GM19463 (cell line): Measurements from ENCODE around the gene PHRF1.
"Not testable (repeated sequence)": the region's sequence is repeated elsewhere in the genome, so short reads cannot be mapped to it uniquely, and the experiment has no call there.

Experiments used
- ATAC-seq: cut with Tn5 transposase; IDR thresholded peaks from one replicate; pipeline ENCODE4 v1.9.1; 2021; ENCODE audit warnings: mild to moderate bottlenecking, moderate library complexity; ENCODE audit not compliant: unreplicated experiment

PHRF1 gene

DNA sequence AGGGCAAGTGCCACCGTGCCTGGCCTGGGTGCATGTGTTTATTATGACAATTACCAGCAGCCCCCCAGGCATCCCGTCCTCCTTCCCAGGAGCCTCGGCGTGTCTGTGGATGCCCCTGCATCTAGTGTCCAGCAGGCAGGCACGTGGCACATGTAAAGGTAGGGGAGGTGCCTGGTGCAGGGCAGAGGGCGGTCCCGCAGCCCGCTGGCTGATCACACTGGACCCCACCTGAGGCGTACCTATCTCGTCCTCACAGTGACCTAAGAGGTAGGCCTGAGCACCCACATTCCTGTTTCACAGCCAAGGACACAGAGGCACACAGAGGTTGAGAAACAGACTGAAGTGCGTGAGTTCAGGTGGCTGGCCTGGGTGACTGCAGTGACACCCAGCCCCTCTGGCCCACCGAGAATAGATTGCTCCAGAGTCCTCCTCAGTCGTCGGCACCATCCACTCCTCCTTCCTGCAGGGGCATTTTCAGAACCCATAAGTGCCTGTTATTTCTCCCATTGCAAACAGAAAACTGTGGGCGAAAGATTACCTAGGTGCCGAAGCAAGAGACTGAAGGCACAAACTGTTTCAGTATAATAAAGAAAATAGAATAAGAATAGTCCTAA lies 3.0 kb upstream of the PHRF1 start:
- no peak for ATAC-seq

DNA sequence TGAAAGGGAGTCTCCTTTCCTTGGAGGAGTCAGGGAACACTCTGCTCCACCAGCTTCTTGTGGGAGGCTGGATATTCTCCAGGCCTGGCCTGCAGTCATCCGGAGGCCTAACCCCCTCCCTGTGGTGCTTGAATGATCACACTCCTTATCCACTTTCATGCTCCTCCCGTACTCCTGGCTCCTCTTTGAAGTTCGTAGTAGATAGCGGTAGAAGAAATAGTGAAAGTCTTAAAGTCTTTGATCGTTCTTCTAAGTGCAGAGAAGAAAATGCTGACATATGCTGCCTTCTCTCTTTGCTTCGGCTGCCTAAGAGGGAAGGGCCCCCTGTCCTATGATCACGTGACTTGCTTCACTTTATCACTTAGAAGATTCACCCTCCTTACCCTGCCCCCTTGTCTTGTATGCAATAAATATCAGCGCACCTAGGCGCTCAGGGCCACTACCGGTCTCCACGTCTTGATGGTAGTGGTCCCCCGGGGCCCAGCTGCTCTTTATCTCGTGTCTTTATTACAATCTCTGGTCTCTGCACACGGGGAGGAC lies 2.2 kb upstream of the PHRF1 start:
- not testable (repeated sequence) for ATAC-seq

DNA sequence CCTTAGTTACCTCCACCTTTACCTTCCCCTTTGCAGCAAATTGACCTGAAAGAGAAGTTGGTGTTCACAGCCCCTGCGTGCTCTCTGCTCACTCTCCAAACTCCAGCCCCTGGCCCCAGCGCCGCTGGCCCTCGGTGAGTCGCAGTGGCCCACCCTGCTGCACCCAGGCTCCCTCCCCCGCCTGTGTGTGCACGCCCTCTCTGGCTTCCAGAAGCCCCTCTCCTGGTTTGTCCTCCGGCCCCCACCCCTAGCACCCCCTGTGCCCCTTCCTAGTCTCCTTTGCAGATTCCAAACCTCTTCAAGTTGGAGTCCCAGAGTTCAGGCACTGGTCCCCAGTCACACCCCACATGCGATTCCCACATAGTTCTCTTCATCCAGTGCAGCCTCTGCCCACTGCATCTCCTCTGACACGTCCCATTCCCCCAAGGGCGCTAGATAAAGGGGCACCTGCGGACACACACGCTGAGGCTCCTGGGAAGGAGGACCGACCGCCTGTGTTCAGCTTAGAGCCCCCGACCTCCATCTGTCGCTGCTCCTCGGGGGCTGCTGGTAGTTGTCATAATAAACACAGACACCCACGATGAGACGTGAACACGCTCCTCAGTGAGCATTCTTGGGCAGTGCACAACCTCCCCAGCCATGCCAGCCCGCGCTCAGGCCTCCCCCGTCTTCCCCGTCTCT lies 1.5 kb upstream of the PHRF1 start:
- ATAC-seq = no peak

DNA sequence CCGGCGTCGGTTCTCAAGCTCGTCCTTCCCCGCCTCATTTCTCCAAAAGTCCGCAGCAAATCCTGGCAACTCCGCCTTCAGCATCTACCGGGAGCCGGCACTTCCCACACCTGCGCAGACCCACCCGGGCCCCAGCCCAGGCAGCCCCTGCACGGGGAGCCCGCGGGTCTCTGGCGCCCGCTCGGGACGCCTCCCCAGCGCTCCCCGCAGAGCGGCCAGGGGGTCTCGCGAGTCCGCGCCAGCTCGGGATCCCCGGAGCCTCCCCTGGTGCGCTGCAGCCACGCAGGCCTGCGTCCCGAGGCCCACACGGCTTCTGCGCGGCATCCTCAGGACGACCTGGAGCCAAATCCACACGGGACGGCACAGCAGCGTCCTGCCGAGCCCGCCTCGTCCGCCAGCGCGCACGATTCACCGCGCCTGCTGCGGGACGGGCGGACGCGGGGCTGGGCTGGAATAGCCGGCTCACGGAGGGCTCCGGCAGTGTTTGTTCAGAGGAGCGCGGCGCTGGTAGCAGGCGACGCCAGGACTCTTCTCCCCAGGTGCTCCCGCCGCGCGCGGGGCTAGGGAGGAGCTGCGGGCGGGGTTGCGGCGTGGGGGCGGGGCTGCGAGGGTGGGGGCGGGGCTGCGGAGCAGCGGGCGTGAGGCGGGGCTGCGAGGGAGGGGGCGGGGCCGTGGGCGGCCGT lies 816 bp upstream of the PHRF1 start:
- ATAC-seq = peak; percentile 34

DNA sequence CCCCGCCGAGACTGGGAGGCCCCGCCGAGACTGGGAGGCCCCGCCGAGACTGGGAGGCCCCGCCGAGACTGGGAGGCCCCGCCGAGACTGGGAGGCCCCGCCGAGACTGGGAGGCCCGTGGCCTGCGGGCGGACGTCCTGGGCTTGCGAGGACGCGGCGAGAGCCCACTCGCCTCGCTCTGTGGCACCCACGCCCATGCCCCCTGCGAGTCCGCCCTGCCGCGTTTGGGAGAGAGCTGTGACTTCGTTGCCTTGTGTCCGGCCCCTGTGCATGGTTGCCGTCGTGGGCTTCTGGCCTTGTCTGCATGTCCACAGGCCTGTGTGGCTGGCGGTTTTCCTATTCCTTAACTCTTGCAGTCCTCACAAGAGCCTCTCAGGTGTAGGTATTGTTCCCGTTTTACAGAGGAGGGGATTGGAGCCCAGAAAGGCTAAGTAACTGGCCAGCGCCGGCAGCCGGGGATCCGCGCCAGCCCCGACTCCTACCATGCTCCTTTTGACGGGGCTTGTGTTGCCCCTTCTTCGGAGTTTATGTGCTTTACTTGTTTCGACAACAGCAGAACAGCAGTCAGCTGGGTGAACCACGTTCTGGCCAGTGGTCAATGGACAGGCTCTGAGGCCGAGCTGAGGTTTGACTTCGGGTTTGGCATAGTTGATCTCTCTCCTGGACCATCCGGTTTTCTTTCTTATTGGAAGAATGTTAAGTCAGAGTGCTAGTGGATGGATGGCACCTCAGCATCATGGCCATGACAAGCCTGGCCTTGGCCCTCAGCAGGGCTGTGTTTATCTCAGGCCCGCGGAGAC lies 741 bp downstream of the PHRF1 start:
- ATAC-seq = no peak

DNA sequence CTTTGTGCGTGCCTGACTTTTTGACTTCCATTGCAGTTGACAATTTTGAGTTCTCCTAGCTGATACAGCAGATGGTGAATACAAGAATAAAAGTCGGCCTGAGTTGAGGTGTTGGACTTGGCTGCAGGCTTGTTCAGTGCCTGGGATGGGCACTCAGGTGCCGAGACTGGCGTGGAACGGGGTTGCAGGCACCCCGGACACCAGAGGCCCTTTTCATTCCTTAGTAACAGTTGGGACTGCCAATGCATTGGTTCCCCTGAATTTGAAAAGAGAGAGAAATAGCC lies 1.3 kb downstream of the PHRF1 start:
- ATAC-seq = no peak

DNA sequence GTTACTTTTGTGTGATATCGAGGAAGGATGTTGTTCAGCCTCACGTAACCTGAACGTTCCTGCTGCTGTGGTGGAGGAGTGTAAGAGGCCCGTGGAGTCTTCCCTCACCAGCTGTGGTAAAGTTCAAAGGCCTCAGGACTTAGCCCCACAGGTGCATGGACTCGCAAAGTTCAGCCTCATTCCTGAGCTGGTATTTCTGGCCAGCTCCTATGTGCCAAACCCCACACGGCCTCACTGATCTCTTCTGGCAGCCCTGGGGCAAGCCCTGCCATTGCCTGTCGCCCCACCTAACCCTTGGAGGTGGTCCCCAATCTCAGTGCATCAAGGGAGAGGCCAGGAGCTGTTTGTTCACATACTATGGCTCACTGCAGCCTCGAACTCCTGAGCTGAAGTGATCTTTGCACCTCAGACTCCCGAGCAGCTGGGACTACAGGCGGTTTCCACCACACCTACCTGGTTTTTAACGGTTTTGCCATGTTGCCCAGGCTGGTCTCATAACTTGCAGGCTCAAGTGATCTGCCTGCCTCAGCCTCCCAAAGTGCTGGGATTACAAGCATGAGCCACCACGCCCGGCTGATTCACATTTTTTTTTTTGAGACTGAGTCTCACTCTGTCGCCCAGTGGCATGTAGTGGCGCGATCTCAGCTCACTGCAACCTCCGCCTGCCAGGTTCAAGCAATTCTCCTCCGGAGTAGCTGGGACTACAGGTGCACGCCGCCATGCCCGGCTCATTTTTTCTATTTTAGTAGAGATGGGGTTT lies 2.2 kb downstream of the PHRF1 start:
- no peak for ATAC-seq

DNA sequence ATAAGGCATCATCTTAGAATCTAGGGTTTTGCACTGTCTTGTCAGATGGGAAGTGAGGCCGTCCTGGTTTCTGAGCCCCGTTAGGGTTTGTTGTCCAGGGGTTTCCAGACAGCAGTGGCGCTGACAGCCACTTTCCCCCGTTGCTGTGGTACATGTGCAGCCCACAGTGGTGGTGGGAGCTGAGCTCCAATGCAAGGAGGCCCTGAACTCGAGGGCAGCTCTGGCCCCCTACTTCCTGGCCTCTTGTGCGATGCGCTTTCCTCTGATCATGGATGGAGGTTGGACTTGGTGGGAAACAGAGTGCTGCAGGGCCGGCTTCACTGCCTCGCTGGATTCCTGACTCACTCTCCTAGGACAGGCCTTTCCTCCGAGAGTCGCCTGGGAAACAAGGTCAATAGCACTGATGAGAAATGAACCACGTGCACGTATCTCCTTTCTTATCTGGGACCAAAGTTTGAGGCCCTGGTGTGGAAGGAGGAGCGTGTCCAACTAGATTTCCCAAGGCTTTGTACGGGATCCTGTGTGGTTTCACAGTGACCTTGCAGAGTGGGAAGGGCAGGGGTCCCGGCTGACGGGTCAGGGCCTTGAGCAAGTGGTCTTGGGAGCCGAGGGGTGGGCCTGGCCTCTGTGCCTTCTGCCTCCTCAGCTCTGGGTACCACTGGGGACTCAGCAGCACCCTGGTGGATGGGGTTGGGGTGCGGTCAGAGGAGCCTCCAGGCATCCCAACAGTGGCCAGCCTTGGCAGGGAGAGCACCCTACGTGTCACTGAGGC lies 3.7 kb downstream of the PHRF1 start:
- no peak for ATAC-seq

DNA sequence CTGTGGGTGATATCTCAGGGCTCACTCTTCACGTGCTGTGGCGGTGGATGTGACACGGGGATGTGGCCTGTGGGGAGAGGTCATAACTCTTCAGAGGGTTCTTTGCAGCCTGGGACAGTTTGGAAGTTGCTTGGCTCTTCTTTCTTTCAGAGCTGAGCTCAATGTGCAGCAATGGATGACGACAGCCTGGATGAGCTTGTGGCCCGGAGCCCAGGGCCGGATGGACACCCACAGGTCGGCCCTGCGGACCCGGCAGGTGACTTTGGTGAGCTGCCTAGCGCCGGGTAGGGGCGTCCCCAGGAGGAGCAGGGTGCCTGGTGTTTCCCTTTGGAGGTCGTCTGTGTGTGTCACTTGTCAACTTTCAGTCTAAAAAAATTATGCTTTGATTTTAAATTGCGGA lies 5.1 kb downstream of the PHRF1 start:
- no peak for ATAC-seq

DNA sequence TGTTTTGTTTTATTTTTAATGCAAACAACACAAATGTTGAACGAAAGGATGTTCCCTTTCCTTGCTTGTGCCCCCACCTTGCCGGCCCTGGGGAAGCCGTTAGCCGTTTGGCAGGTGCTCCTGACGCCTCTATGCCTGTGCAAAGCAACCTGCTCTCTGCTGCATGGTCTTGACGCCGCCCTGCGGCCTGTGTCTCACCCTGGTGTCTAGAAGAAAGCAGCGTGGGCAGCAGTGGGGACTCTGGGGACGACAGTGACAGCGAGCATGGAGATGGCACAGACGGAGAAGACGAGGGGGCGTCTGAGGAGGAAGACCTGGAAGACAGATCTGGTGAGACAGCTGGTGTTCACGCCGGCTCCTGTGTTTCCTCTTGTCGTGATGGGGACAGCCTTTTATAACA lies 5.5 kb downstream of the PHRF1 start:
- ATAC-seq = no peak

DNA sequence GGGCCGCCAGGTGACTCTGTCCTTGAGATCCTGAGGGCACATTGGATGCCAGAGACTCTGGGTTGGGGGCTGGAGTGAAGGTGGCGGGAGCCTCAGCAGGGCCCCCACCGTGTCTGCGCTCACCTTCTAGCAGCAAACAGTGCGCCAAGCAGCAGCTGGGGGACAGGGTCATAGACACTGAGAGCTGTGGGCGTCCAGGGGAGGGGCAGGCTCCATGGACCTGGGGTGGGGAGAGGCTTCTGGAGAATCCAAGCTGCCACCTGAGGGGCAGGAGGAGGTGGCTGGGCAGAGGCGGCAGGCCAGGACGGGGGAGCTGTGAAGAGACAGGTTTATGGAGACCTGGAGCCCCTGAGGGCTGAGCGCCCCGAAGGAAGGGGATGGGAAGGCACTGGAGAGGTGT lies 8.0 kb downstream of the PHRF1 start:
- no peak for ATAC-seq

DNA sequence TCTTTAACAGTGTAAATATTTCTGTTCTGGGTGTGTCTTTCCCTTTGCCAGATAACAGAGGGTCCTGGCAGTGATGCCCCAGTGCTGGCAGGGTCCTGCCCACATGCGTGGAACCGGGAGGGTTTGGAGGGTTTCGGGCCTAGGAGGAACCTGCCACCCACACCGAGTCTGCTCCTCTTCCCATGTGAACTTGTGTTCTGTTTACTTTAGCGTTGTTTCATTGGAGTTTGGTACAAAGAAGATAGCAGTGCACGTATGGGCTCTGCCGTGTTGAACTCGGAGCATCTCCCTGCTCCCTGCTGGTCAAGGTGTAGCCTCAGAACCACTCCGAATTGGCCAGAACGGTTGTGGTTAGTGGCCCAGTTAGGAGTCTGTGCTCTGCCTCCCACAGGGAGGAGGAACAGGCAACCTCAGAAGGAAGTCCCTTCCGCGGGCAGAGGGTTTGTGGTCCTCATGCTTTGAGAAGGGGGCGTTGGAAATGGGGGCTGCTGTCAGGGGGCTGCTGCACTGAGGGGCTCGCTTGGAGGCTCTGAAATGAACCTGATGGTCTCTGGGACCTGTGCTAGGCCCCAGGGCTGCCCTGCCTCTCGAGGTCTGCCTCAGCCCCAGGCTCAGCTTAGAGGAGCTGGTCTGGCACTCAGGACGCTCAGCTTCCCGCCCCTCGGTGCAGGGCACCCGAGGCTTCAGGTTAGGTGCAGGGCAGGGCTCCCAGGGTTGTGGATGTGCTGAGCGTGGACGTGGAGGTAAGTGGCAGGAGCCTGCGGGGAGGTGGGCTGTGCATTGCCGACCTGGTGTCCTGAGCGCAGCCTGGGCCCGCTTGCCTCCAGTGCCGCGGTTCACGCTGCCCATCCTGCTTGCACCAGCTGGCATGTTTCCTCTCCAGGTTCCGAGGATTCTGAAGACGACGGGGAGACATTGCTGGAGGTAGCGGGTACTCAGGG lies 10.4 kb downstream of the PHRF1 start:
- no peak for ATAC-seq

DNA sequence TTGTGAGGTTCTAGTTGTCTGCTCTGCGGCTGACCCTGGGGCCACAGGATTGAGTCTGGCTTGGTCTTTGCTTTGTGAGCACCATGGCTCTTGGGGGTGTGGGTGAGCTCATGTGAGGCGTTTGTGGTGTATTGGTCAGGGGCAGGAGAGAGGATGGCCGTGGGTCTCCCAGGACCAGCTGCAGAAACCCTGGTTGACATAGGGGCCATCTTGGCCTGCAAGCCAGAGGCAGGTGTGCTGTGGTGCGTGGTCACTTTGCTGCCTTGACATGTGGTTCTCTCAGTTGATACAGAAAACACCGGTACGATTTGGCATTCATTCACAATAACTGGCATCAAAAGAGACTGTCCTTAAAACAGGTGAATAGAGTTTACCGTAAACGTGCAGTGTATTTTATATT lies 11.3 kb downstream of the PHRF1 start:
- ATAC-seq = no peak

DNA sequence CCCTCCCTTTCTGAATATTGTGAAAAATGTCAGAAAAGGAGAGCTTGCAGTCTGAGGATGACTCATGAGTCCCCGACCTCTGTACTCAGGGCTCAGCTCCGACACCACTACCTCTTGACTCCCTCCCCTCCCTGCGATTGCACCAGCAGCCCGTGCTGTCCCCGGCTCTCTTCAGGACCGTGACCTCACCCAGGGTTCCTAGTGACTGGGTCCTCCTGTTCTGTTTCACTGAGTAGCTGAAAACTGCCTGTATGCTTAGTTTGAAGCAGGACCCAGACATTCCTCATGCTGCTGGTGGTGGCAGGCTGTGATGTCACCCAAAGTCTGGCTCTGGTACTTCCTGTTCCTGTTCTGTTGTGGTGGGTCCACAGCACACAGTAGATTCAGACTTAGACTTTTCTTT lies 11.7 kb downstream of the PHRF1 start:
- ATAC-seq = no peak

DNA sequence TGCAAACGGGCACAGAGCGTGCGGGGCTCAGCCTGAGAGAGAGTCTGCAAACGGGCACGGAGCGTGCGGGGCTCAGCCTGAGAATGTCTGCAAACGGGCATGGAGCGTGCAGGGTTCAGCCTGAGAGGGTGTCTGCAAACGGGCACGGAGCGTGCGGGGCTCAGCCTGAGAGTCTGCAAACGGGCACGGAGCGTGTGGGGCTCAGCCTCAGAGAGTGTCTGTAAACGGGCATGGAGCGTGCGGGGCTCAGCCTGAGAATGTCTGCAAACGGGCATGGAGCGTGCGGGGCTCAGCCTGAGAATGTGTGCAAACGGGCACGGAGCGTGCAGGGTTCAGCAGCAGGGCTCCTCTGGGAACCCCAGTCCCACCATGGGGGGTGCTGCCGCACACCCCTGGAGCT lies 13.5 kb downstream of the PHRF1 start:
- ATAC-seq = no peak

DNA sequence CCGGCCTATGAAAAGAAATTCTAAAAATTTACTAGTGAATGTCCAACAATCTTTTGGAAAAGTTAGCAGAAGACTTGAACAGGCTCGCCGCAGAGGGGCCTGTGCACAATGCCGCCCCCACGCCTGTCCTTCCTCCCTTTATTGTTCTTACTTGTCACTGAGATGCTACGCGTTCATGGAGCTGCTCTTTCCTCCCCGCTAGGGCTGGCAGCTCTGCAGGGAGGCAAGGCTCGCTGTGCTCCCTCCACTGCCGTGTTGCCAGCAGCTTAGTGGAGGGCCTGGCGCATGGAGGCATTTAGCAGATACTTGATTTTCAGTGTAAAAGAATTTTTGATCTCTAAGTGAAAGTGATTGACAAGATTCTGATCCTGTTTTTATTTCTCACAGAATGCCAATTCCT lies 14.7 kb downstream of the PHRF1 start:
- no peak for ATAC-seq

DNA sequence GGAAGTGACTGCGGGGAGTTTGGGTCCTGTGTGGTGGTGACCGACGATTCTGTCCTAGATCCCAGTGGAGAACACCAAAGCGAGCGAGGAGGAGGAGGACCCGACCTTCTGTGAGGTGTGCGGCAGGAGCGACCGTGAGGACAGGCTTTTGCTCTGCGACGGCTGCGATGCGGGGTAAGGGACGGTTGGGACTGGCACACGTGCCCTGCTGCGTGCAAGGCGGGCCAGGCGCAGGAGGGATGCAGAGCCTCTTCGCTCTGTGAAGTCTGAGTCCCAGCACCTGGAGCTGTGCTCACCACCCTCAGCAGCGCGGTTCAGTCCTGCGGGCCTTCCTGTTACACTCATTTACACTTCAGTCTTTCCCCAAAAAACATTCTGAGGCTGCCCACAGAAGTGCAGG lies 16.2 kb downstream of the PHRF1 start:
- no peak for ATAC-seq

DNA sequence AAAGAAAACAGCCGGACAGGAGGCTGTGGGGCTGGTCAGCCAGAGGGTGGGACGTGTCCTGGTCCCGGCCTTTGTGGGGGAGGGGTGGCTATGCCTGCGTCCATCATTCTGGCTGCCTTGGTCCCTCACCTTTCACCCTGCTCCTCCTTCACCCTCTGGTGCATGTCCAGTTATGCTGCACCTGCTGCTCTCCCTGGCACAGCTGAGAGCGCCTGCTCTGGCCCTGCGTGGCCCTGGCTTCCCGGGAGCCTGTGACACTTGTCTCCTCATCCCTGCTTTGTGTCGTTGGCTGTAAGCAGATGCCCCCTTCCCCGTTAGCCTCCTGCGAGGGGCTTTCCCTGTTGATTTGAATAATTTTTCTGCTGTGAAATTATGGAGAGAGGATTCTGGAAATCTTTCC lies 16.6 kb downstream of the PHRF1 start:
- no peak for ATAC-seq

DNA sequence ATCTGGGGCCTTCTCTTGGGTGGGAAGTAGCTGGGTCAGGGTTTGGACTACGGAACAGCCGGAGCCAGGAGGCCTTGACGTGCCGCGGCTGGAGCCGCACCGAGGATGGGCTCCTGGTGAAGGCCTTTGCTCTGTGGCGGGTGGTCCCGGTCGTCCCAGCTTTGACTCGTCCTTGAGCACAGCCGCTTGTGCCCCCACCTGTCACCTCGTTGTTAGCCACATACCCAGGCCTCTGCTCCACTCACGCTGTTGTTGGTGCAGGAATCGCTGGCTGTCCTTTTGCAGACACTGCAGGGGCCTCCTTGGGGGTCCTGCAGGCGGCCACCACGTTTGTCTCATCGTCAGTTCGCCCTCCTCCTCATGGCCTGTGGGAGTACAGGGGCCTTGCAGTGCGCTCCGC lies 17.1 kb downstream of the PHRF1 start:
- no peak for ATAC-seq
